Spleen (tissue), 10 donors: Measurements from ENCODE around the gene PRAMEF14. TPM values are rescaled to one million over a fixed set of nuclear protein-coding genes. Genes with fewer than 3 reads are reported as not detected.

ENCODE experiments used
- polyA plus RNA-seq, 3 donors: library from polyadenylated mRNA; stranded (reverse); fragments of 200-250 nt; gene quantifications; one replicate each; pipeline ENCODE4 v1.2.1, GENCODE V29; 2013
- total RNA-seq, 7 donors: library from RNA; depleted of rRNA in 3 of 7; stranded (reverse); fragments of >200 nt in 3 of 7; fragmentation: NEBNext Ultra II Directional in 4 of 7; extraction: Animal tissue kit (Norgen Biotek cat#: 25700) in 4 of 7; gene quantifications; one replicate each; pipeline versions ENCODE4 v1.1.0 to v1.2.1, GENCODE V29; 2016 to 2021
- donor health status: healthy with polysubstance abuse.
- donor health status: DM: no; HTN: no; CAD: no; lungs with moderate emphysema.
- donor health status: DM: no; HTN: no; CAD: no.
- donor health status: Bipolar disorder and iron deficiency.
- donor health status: healthy.
- donor health status: DM: no; HTN: no; CAD: no.
- donor health status: DM: yes; HTN: yes; CAD: no.

Gene PRAMEF14
- total and polyA plus RNA-seq, 10 donors, result not detected

Other genes starting within 250 kb of the PRAMEF14 start
- gene HNRNPCL2, start 230.3 kb downstream of the PRAMEF14 start, total RNA-seq, result not detected
- not detected for gene HNRNPCL2, start 230.3 kb downstream of the PRAMEF14 start, polyA plus RNA-seq
- gene PRAMEF26, start 191.1 kb downstream of the PRAMEF14 start, total RNA-seq, result not detected
- gene PRAMEF26, start 191.1 kb downstream of the PRAMEF14 start, polyA plus RNA-seq, result not detected
- not detected for gene HNRNPCL4, start 181.5 kb downstream of the PRAMEF14 start, total RNA-seq
- not detected for gene HNRNPCL4, start 181.5 kb downstream of the PRAMEF14 start, polyA plus RNA-seq
- not detected for gene PRAMEF9, start 175.3 kb downstream of the PRAMEF14 start, total RNA-seq
- gene PRAMEF9, start 175.3 kb downstream of the PRAMEF14 start, polyA plus RNA-seq, result not detected
- not detected for gene PRAMEF13, start 145.7 kb downstream of the PRAMEF14 start, total RNA-seq
- gene PRAMEF13, start 145.7 kb downstream of the PRAMEF14 start, polyA plus RNA-seq, result not detected
- not detected for gene PRAMEF18, start 121.0 kb downstream of the PRAMEF14 start, total RNA-seq
- gene PRAMEF18, start 121.0 kb downstream of the PRAMEF14 start, polyA plus RNA-seq, result not detected
- gene PRAMEF5, start 92.9 kb downstream of the PRAMEF14 start, total RNA-seq, result not detected
- gene PRAMEF5, start 92.9 kb downstream of the PRAMEF14 start, polyA plus RNA-seq, result not detected
- not detected for gene PRAMEF8, start 62.0 kb downstream of the PRAMEF14 start, total RNA-seq
- not detected for gene PRAMEF8, start 62.0 kb downstream of the PRAMEF14 start, polyA plus RNA-seq
- not detected for gene PRAMEF33, start 43.6 kb downstream of the PRAMEF14 start, total RNA-seq
- not detected for gene PRAMEF33, start 43.6 kb downstream of the PRAMEF14 start, polyA plus RNA-seq
- gene PRAMEF15, start 31.6 kb downstream of the PRAMEF14 start, total RNA-seq, result not detected
- gene PRAMEF15, start 31.6 kb downstream of the PRAMEF14 start, polyA plus RNA-seq, result not detected
- not detected for gene PRAMEF19, start 24.8 kb upstream of the PRAMEF14 start, total RNA-seq
- not detected for gene PRAMEF19, start 24.8 kb upstream of the PRAMEF14 start, polyA plus RNA-seq
- not detected for gene PRAMEF17, start 42.5 kb upstream of the PRAMEF14 start, total RNA-seq
- gene PRAMEF17, start 42.5 kb upstream of the PRAMEF14 start, polyA plus RNA-seq, result not detected
- not detected for gene PRAMEF20, start 63.3 kb upstream of the PRAMEF14 start, total RNA-seq
- gene PRAMEF20, start 63.3 kb upstream of the PRAMEF14 start, polyA plus RNA-seq, result under 1 TPM in 1 of 3 donors, not detected in 2; 0.09 TPM
- gene LRRC38, start 166.9 kb upstream of the PRAMEF14 start, total RNA-seq, result under 1 TPM in 1 of 7 donors, not detected in 6; 0.28 TPM
- gene LRRC38, start 166.9 kb upstream of the PRAMEF14 start, polyA plus RNA-seq, result under 1 TPM in 1 of 3 donors, not detected in 2; 0.03 TPM
- under 1 TPM in 3 of 7 donors, not detected in 4; 0.19 to 0.49 (median 0.44) TPM for gene PDPN, start 236.7 kb upstream of the PRAMEF14 start, total RNA-seq
- gene PDPN, start 236.7 kb upstream of the PRAMEF14 start, polyA plus RNA-seq, result 1 to 10 TPM in 1 of 3 donors, under 1 TPM in 2; 0.09 to 1.9 (median 0.32) TPM